Esophagus mucosa (tissue), 1 donor: ENCODE results near the gene DEF6. TPM values are rescaled to one million over a fixed set of nuclear protein-coding genes. Genes with fewer than 3 reads are reported as not detected.

Experiments
- ATAC-seq: fragments of 200-7000 bp; cut with Tn5 transposase; one replicate; pipeline ENCODE4 v1.9.1; 2020
- total RNA-seq: library from RNA; stranded (reverse); gene quantifications from one replicate; pipeline ENCODE4 v1.2.4, GENCODE V29; 2023
- donor health status: DM: yes; HTN: yes; CAD: no.

DEF6 gene
- total RNA-seq, 1 donor from 2014 or later, result 27.3 TPM

GRCh38 chr6:35343835-35344550 lies 46.4 kb downstream of the DEF6 start:
- no peak for ATAC-seq

DNA sequence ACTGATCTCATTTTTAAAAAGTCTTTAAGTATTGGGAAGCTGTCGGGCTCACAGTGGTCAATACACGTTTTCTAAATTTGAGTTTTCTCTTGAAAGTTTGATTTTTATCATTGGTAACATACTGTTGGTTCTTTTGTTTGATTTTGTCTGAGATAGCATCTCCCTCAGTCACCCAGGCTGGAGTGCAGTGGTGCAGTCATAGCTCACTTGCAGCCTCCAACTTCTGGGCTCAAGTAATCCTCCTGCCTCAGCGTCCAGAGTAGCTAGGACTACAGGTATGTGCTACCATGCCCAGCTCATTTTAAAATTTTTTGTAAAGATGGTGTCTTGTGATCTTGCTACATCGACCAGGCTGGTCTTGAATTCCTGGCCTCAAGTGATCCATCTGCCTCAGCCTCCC lies 53.8 kb downstream of the DEF6 start:
- ATAC-seq, result no peak

- no peak for ATAC-seq
Measured at GRCh38 chr6:35352735-35353134, 55.1 kb downstream of the DEF6 start.

- ATAC-seq, result no peak
Measured at GRCh38 chr6:35354361-35355135, 56.9 kb downstream of the DEF6 start.

DNA sequence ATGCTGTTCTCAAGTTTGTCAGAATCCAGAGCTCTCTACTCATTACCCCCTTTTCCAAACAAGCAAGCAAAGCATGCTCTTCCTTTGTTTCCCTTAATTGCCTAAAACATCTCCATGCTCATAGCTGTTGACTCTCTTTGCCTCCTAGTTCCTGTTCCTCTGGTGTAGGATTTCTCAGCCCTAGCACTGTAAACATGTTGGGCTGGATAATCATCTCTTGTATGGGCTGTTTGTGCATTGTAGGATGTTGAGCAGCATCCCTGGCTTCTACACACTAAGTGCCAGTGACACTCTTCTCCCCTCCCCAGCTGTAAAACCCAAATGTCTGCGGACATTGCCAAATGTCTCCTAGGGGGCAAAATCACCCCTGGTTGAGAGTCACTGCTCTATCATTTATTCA lies 58.8 kb downstream of the DEF6 start:
- ATAC-seq, result no peak

- no peak for ATAC-seq
Measured at GRCh38 chr6:35357677-35358076, 60.1 kb downstream of the DEF6 start.

DNA sequence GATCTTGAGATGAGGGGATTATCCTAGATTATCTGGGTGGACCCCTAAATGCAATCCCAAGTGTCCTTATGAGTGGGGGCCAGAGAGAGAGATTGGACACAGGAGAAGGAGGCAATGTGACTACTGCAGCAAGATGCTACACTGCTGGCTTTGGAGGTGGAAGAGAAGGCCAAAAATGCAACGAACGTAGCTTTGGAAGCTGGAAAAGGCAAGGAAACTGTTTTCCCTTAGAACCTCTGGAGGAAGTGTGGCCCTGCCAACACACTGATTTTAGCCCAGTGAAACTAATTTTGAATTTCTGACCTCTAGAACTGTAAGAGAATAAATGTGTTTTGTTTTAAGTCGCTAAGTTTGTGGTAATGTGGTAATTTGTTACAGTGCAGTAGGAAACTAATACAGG lies 60.5 kb downstream of the DEF6 start:
- no peak for ATAC-seq

DNA sequence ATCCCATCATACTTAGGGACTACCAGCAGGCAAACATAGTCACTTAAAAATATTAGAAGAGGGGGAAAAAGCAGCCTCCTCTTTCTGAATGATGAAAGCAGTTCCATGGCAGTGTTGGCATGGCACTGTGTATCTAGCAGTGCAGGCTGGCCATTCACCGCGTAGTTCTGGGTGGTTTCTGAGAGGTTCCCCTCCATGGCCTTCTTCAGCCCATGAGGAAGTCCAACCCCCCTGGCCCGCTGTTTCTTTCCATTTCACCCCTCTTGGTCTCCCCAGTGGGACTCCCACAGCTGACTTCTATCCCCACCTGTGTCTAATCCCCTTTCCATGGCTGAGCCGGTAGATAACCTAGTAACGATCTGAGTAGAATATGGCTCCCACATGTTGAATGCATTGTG lies 61.7 kb downstream of the DEF6 start:
- no peak for ATAC-seq

DNA sequence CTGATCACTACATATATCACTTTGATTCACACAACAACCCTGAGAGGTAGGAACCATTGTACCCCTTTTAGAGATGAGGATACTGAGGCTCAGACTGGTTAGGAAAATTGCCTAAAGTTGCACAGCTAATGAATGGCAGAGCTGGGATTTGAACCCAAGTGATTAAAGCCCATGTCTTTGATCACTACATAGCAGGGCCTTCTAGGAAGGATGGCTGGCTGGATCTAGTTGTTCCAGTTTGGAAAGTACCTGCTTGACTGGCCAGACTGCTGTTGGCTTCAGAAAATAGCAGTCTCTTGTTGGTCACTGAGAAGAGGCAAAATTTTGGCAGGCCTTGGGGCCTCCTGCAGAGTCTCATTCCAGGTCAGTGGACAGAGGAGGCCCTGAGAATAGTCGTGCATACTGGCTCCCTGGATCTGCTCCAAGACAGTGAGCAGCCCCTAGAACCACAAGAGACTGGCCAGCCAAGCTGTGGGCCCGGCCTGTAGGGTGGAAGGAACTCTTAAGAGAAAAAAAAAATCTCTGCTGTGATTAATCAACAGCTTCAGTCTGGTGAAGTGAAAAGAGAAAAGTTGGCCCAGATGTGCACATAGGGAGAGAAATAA lies 62.2 kb downstream of the DEF6 start:
- peak; percentile 76 for ATAC-seq

DNA sequence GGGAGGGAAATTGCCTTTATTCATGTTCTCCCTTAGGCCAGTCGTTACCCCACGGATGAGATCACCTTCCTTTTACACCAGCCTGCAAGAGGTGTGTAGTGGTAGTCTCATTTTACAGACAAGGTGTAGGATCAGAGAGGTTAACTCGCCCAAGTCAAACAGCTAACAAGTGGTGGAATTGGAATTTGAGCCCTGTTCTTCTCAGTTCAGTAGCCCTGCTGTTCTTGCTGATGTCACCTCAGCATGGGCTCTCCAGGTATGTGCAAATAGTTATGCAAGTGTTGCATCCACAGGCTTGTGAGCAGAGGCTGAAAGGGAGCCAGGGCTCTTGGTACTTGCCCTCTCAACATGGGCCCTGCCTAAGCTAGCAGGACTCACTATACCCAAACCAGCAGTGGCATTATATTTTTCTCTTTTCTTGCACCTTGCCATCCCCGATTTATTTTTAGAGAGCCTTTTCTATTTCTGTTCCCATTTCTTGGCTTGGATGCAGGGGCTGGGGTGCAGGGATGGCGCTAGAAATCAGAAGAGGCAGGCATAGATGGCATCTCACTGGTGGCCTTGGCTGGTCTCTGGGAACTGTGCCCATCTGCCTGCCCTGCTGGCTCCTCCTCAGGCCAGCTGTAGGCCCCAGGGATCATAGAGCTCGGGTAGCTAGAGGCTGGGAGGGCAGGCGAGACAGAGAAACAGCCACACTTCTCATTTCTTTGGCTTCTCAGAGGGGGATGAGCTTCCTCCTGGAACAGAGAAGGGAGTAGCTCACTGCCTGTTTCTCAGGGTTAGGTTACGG lies 62.9 kb downstream of the DEF6 start:
- peak; percentile 56 for ATAC-seq

GRCh38 chr6:35362200-35362599 lies 64.6 kb downstream of the DEF6 start:
- no peak for ATAC-seq

DNA sequence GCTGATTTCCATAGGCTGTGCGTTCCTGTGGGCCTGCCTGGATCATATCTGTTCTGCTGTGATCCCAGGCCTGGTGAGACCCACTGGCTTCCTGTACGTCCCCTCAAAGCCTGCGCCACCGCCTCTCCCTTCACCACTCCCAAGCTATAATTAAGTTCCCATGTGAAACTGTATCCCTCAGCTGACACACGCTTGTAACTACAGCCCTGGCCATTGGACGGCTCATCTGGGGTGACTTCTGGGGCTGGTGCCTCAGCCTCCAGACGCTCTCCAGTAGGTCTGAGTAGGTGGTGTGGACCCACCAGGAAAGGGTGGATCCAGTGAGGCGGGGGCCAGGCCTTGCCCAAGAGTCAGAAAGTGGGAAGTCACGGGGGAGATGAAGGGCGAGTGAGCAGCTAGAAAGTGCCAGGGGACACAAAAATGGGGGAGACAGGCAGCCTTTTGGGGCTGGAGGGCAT lies 65.7 kb downstream of the DEF6 start:
- no peak for ATAC-seq

DNA sequence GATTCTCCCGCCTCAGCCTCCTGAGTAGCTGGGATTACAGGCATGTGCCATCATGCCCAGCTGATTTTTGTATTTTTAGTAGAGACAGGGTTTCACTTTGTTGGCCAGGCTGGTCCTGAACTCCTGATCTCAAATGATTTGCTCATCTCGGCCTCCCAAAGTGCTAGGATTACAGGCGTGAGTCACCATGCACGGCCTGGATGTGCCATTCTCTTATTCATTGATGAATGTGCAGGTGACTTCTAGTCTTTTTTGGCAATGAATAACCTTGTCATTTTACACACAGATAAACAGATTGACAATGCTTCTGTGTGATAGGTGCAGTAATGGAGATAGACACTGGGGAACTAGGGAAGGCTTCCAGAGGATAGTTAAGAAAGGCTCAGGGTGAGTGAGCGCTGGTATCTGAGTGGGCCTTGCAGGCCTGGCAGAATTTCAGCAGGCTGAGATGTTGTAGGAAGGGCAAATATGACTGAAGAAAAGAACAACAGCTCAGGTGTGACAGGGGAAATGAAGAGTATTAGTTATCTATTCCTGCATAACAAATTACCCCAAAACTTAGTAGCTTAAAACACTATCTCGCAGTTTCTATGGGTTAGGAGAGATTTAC lies 68.1 kb downstream of the DEF6 start:
- ATAC-seq, result peak; percentile 12

DNA sequence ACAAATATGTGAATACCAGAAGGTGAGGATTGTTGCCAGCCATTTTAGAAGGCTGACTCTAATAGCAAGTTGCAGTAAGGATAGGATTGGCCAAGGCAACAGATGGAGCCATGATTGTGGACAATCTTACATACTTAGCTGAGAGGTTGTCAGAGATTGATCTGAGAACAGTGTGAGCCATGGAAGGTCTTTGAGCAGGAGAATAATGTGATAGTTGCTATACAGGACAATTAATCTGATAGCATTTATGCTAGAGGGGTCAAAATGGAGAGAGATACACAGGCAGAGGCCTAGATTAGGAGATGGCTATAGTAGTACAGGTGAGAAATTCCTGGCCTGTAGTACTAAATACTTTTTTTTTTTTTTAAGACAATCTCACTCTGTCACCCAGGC lies 68.6 kb downstream of the DEF6 start:
- no peak for ATAC-seq

DNA sequence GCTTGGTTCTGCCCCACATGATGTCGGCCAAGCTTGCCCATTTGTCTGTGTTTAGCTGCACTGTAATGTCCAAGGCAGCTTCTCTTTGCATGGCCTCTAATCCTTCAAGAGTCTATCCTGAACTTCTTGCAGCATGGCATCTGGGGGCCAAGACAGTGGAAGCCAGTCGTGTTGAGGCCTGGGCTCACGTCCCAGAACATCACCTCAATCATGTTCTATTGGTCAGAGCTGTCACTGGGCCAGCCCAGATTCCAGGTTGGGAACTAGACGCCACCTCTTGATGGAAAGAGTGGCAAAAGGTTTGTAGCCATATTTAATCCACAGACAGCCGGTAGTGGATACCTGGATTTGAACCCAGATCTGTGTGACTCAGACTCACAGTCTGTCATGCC lies 70.0 kb downstream of the DEF6 start:
- ATAC-seq, result no peak

- ATAC-seq, result peak; percentile 37
Measured at GRCh38 chr6:35368038-35368887, 70.6 kb downstream of the DEF6 start.

DNA sequence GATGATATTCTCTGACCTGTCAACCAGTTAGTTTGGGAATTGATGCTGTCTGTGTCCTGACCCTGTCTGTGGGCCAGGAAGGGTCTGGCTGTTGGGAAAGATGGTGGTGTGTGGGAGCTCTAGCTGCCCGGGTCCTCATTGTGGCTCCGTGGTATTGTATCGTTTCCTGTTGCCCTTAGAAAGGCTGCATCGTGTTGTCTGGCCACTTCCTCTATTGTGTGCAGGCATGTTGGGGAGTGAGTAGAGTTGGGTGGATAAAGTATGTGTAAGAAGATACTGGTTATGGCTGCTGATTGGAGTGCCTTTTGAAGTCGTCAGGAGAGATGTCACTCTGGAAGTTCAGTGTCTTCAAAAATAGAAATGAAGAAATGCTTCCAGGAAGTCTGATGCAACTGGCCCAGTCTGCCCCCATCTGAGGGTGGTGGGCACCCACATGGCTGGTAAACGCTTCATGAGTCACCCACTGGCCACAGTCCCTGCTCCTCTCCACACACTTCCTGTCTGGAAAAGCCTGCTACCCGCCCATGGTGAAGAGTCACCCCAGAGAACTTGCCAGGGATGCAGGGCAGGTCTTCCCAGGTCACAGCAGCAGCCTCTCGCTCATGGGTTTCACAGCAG lies 72.6 kb downstream of the DEF6 start:
- ATAC-seq, result peak; percentile 86

DNA sequence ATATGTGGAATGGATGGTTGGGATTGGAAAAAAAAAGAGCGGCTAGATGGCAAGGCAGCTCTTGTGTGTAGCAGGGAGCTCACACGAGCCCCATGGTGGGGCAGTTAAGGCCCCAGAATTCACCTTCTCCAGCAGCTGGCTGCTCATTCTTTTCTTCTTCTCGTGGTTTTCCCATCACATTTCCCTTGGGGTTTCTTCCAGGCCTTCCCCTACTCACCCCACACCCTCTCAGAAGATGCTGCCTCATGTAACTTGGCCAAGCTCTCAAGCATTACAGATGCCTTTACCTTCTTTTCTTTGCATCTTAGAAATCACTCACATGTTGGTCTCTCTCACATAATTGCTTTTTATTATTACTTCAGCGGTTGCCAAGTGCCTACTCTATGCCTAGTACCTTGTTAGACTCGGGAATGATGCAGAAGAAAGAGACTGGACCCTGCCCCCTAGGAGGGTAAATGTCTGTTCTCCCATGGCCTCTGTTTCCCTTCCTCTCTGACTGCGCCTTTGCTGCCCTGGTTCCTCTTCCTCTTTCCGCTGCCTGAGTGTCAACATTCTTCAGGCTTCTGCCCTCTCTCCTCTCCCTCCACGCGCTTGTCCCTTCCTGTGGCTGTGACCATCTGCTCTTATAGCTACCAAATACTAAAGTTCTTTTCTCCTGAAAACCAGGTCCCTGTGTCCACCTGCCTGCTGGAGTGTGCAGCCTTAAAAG lies 73.3 kb downstream of the DEF6 start:
- no peak for ATAC-seq
